ENCODE measurements around the gene UVRAG.

- TF ChIP-seq CTCF (IDR thresholded peaks at IDR 0.05) (no peak), EZH2 (IDR thresholded peaks at IDR 0.05; ENCODE audit: borderline replicate concordance, insufficient read depth, low read depth, low read length, poor library complexity, severe bottlenecking) (no peak)
Observed at GRCh38 chr11:75855206-75855605, 40.2 kb downstream of the UVRAG start.
